Neural progenitor cell (in vitro differentiated cells): Measurements from ENCODE around the gene ENAH.

Experiments used
- EZH2 ChIP-seq: fragments of 200-600 bp; sonication (generic); IDR thresholded peaks from 2 replicates; pipeline ENCODE4 v1.6.1; 2017; ENCODE audit warnings: antibody characterized with exemption, mild to moderate bottlenecking, moderate library complexity
- EZH2phosphoT487 ChIP-seq: fragments of 200-600 bp; sonication (generic); IDR thresholded peaks from 2 replicates; pipeline ENCODE4 v1.6.1; 2017; ENCODE audit warnings: antibody characterized with exemption

- TF ChIP-seq EZH2phosphoT487 (no peak), EZH2 (no peak)
Measured at GRCh38 chr1:225526878-225527277, 126.0 kb downstream of the ENAH start.
